ENCODE measurements around the gene CARNS1.

CARNS1 gene

GRCh38 chr11:67468759-67469507 is 53.5 kb downstream of the CARNS1 start, which contains the start of gene TMEM134:
TSS of gene TMEM134 (minus strand) at chr11:67469251. CDS start at chr11:67469192, 59 bp downstream.
- peak; percentile 91 for DNase-seq

- DNase-seq = no peak
Measured at GRCh38 chr11:67469508-67469811, 54.0 kb downstream of the CARNS1 start.

DNA sequence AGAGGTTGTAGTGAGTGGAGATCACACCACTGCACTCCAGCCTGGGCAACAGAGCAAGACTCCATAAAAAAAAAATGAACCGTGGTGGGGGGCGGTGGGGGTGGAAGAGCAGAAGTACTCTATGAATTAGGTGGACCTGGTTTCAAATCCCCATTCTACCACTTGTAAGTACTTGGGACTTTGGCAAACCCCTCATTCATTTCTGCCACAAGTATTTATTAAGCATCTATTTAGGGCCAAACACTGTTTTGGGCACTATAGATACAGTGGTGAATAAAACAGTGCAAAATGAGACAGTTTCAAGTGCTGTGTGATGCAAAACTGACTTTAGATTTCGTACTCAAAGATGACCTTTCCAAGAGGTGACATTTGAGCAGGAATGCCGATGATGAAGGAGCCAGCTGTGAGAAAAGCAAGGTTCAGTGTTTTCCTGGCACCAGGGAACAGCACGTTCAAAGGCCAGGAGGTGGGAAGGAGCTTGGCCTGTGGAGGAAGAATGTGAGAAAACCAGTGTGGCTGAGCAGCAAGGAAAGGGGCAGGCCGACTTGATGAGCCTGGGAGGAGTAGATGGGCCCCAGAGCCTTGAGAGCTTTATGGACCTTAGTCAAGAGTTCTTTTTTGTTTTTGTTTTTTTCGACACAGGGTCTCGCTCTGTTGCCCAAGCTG is 55.0 kb downstream of the CARNS1 start:
- no peak for DNase-seq

DNA sequence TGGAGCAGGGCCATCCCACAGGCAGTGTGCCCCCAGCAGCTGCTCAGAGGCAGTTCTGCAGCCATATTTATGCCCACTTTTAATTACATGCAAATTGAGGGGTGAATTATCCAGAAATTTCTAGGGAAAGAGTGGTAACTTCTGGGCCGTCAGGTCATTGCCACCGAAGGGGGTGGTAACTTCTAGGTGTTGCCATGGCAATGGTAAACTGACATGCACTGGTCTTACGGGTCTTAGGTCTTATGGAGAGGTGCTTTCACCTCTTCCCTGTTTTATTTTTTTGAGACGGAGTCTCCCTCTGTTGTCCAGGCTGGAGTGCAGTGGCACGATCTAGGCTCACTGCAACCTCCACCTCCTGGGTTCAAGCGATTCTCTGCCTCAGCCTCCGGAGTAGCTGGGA is 57.4 kb downstream of the CARNS1 start:
- DNase-seq = no peak
